ENCODE results near the gene ST8SIA3.

Gene ST8SIA3

GRCh38 chr18:57397440-57398132 lies 45.2 kb downstream of the ST8SIA3 start:
- H3K27ac ChIP-seq: no peak overlapping the region
- no peaks in the 10 kb centered on the region for H3K27me3 ChIP-seq (ENCODE audit: insufficient read depth, low read depth, severe bottlenecking)
- peaks cover 5% of the 10 kb centered on the region for H3K9me3 ChIP-seq (ENCODE audit: severe bottlenecking)
- no peak overlapping the region for H3K4me3 ChIP-seq (ENCODE audit: low read depth, low read length)
- no peak for DNase-seq
- TF ChIP-seq CTCF (IDR thresholded peaks at IDR 0.05; ENCODE audit: low read depth, low read length): no peak
- H3K36me3 ChIP-seq: no peaks in the 10 kb centered on the region

- no peak overlapping the region for H3K4me3 ChIP-seq (ENCODE audit: low read depth, low read length)
- no peak for DNase-seq
- TF ChIP-seq CTCF (IDR thresholded peaks at IDR 0.05; ENCODE audit: low read depth, low read length): no peak
- no peaks in the 10 kb centered on the region for H3K36me3 ChIP-seq
- no peaks in the 10 kb centered on the region for H3K9me3 ChIP-seq (ENCODE audit: severe bottlenecking)
- no peak overlapping the region for H3K27ac ChIP-seq
- H3K27me3 ChIP-seq (ENCODE audit: insufficient read depth, low read depth, severe bottlenecking): no peaks in the 10 kb centered on the region
These were observed 52.0 kb downstream of the ST8SIA3 start for GRCh38 chr18:57404345-57404744.

- H3K9me3 ChIP-seq (ENCODE audit: severe bottlenecking): no peaks in the 10 kb centered on the region
- TF ChIP-seq CTCF (IDR thresholded peaks at IDR 0.05; ENCODE audit: low read depth, low read length): no peak
- no peak overlapping the region for H3K4me3 ChIP-seq (ENCODE audit: low read depth, low read length)
- no peaks in the 10 kb centered on the region for H3K36me3 ChIP-seq
- no peak for DNase-seq
- H3K27me3 ChIP-seq (ENCODE audit: insufficient read depth, low read depth, severe bottlenecking): no peaks in the 10 kb centered on the region
- no peak overlapping the region for H3K27ac ChIP-seq
These were observed 57.3 kb downstream of the ST8SIA3 start for GRCh38 chr18:57409650-57410049.

- H3K27ac ChIP-seq: no peak overlapping the region
- no peak overlapping the region for H3K4me3 ChIP-seq (ENCODE audit: low read depth, low read length)
- H3K9me3 ChIP-seq (ENCODE audit: severe bottlenecking): no peaks in the 10 kb centered on the region
- H3K27me3 ChIP-seq (ENCODE audit: insufficient read depth, low read depth, severe bottlenecking): no peaks in the 10 kb centered on the region
- no peaks in the 10 kb centered on the region for H3K36me3 ChIP-seq
- TF ChIP-seq CTCF (IDR thresholded peaks at IDR 0.05; ENCODE audit: low read depth, low read length): no peak
- DNase-seq: no peak
These were observed 58.4 kb downstream of the ST8SIA3 start for GRCh38 chr18:57410749-57411148.

GRCh38 chr18:57416542-57416941 lies 64.2 kb downstream of the ST8SIA3 start:
- Histone ChIP-seq H3K27me3 (ENCODE audit: insufficient read depth, low read depth, severe bottlenecking) (no peaks in the 10 kb centered on the region), H3K36me3 (no peaks in the 10 kb centered on the region)
- DNase-seq: no peak

More at GRCh38 chr18:57416542-57416941, 64.2 kb downstream of the ST8SIA3 start:
- H3K27ac ChIP-seq: no peak overlapping the region
- no peak overlapping the region for H3K4me3 ChIP-seq (ENCODE audit: low read depth, low read length)
- H3K9me3 ChIP-seq (ENCODE audit: severe bottlenecking): no peaks in the 10 kb centered on the region
- no peak for TF ChIP-seq CTCF (IDR thresholded peaks at IDR 0.05; ENCODE audit: low read depth, low read length)
